ENCODE measurements around the gene SMYD3. TPM values are rescaled to one million over a fixed set of nuclear protein-coding genes. Genes with fewer than 3 reads are reported as not detected.
"Not testable (repeated sequence)": the region's sequence is repeated elsewhere in the genome, so short reads cannot be mapped to it uniquely, and the experiment has no call there.

The SMYD3 gene
- total RNA-seq, 1 experiment from 2014 or later, result 25.5 TPM

GRCh38 chr1:246072456-246072955 lies 434.6 kb downstream of the SMYD3 start:
- Histone ChIP-seq H4K8ac (replicated peaks; ENCODE audit: insufficient read length, low read depth, low read length) (no peak overlapping the region), H3K27me3 (ENCODE audit: insufficient read depth, low read length) (no peaks in the 10 kb centered on the region), H3K79me2 (ENCODE audit: insufficient read depth, low read length) (no peaks in the 10 kb centered on the region), H3K4me2 (ENCODE audit: insufficient read depth, insufficient read length, low read length) (no peak overlapping the region), H3K56ac (ENCODE audit: insufficient read length, low read depth, low read length) (no peak overlapping the region), H3K9ac (ENCODE audit: extremely low read depth, insufficient read length, low read length) (no peak overlapping the region), H3K4ac (ENCODE audit: low read depth, low read length) (no peak overlapping the region), H3K9me3 (ENCODE audit: control insufficient read depth, low read depth, low read length) (no peaks in the 10 kb centered on the region), H3T11ph (ENCODE audit: low read length) (no peak overlapping the region), H3K27ac (ENCODE audit: insufficient read length, low read depth, low read length) (no peak overlapping the region), H3K23me2 (ENCODE audit: insufficient read length, low read depth, low read length, poor library complexity, severe bottlenecking) (no peaks in the 10 kb centered on the region), H2BK20ac (ENCODE audit: low read depth, low read length, poor library complexity, severe bottlenecking) (no peak overlapping the region), H3K14ac (ENCODE audit: insufficient read depth, low read length) (no peak overlapping the region), H3K18ac (ENCODE audit: insufficient read length, low read depth, low read length) (no peak overlapping the region), H3K23ac (ENCODE audit: insufficient read length, low read depth, low read length) (no peak overlapping the region), H4K91ac (ENCODE audit: insufficient read length, low read depth, low read length) (no peak overlapping the region), H2BK12ac (ENCODE audit: insufficient read length, low read depth, low read length) (no peak overlapping the region), H2AK5ac (ENCODE audit: insufficient read length, low read length) (no peak overlapping the region), H2BK120ac (ENCODE audit: low read depth, low read length, poor library complexity, severe bottlenecking) (no peak overlapping the region), H4K5ac (ENCODE audit: insufficient read length, low read depth, low read length) (no peak overlapping the region), H2BK15ac (ENCODE audit: low read depth, low read length) (no peak overlapping the region), H3K4me1 (ENCODE audit: insufficient read depth, low read length) (peaks cover 3% of the 10 kb centered on the region; the same call in 1 of the 2 replicates), H3K79me1 (ENCODE audit: insufficient read depth, low read depth, low read length, poor library complexity, severe bottlenecking) (no peaks in the 10 kb centered on the region), H4K20me1 (ENCODE audit: control insufficient read depth, insufficient read depth, insufficient read length) (no peaks in the 10 kb centered on the region), H2BK5ac (ENCODE audit: insufficient read length, low read length) (no peak overlapping the region), H2AFZ (ENCODE audit: low read length) (no peak overlapping the region)
- TF ChIP-seq CTCF (conservative IDR thresholded peaks at IDR 0.05), result no peak
- Mint-ChIP-seq H3K9me3 (no peaks in the 10 kb centered on the region), H3K4me1 (peaks cover 40 to 54% of the 10 kb centered on the region in 2 experiments), H3K27me3 (ENCODE audit: low read depth) (peaks cover 6% of the 10 kb centered on the region; the same call in 1 of the 2 replicates), H3K36me3 (ENCODE audit: insufficient read depth in 1 of 3, low read depth in 3 of 3) (no peaks in the 10 kb centered on the region), H3K27ac (peak overlapping the region in 1 of 3 experiments; percentile 0; a peak in 1 of 7 replicates), H3K4me3 (no peak overlapping the region)
- no CpG with 5 or more reads among the region's 5 CpGs for WGBS (ENCODE audit: extremely low coverage, insufficient read length, low lambda C conversion rate)
- DNase-seq, result no peak

GRCh38 chr1:246071981-246072380 lies 435.1 kb downstream of the SMYD3 start:
- not testable (repeated sequence) for H3K4ac ChIP-seq (ENCODE audit: low read depth, low read length); H2BK15ac ChIP-seq (ENCODE audit: low read depth, low read length); H3K23ac ChIP-seq (ENCODE audit: insufficient read length, low read depth, low read length); H3K79me2 ChIP-seq (ENCODE audit: insufficient read depth, low read length); H3K56ac ChIP-seq (ENCODE audit: insufficient read length, low read depth, low read length); H2BK5ac ChIP-seq (ENCODE audit: insufficient read length, low read length); H3K36me3 Mint-ChIP-seq (ENCODE audit: insufficient read depth in 1 of 3, low read depth in 3 of 3); H3K9ac ChIP-seq (ENCODE audit: extremely low read depth, insufficient read length, low read length); H3K27ac ChIP-seq (ENCODE audit: insufficient read length, low read depth, low read length); H3K4me3 Mint-ChIP-seq; H3K27me3 ChIP-seq (ENCODE audit: insufficient read depth, low read length); H4K91ac ChIP-seq (ENCODE audit: insufficient read length, low read depth, low read length); H3T11ph ChIP-seq (ENCODE audit: low read length); H4K8ac ChIP-seq (replicated peaks; ENCODE audit: insufficient read length, low read depth, low read length); H3K79me1 ChIP-seq (ENCODE audit: insufficient read depth, low read depth, low read length, poor library complexity, severe bottlenecking); H2BK120ac ChIP-seq (ENCODE audit: low read depth, low read length, poor library complexity, severe bottlenecking); H4K5ac ChIP-seq (ENCODE audit: insufficient read length, low read depth, low read length); H3K9me3 Mint-ChIP-seq; H3K4me2 ChIP-seq (ENCODE audit: insufficient read depth, insufficient read length, low read length); H2BK12ac ChIP-seq (ENCODE audit: insufficient read length, low read depth, low read length); H2BK20ac ChIP-seq (ENCODE audit: low read depth, low read length, poor library complexity, severe bottlenecking); DNase-seq; H2AFZ ChIP-seq (ENCODE audit: low read length); H2AK5ac ChIP-seq (ENCODE audit: insufficient read length, low read length); H3K23me2 ChIP-seq (ENCODE audit: insufficient read length, low read depth, low read length, poor library complexity, severe bottlenecking); H3K18ac ChIP-seq (ENCODE audit: insufficient read length, low read depth, low read length); H4K20me1 ChIP-seq (ENCODE audit: control insufficient read depth, insufficient read depth, insufficient read length); H3K14ac ChIP-seq (ENCODE audit: insufficient read depth, low read length); H3K9me3 ChIP-seq (ENCODE audit: control insufficient read depth, low read depth, low read length); H3K27me3 Mint-ChIP-seq (ENCODE audit: low read depth); H3K4me1 ChIP-seq (ENCODE audit: insufficient read depth, low read length)
- Mint-ChIP-seq H3K4me1 (peaks cover 44 to 58% of the 10 kb centered on the region in 2 experiments), H3K27ac (peak overlapping the region in 1 of 3 experiments; percentile 0; a peak in 1 of 7 replicates)
- WGBS (ENCODE audit: extremely low coverage, insufficient read length, low lambda C conversion rate), result no CpG with 5 or more reads among the region's 15 CpGs

Data from H9 (cell line).